CD4-positive, alpha-beta T cell treated with Interleukin-17A for 4 hours (primary cell): ENCODE data around the gene STX8.

Source experiments
- DNase-seq: peaks from one replicate; pipeline ENCODE4 v3.0.0-alpha.2; 2020; ENCODE audit warnings: mixed read lengths

Gene STX8

DNA sequence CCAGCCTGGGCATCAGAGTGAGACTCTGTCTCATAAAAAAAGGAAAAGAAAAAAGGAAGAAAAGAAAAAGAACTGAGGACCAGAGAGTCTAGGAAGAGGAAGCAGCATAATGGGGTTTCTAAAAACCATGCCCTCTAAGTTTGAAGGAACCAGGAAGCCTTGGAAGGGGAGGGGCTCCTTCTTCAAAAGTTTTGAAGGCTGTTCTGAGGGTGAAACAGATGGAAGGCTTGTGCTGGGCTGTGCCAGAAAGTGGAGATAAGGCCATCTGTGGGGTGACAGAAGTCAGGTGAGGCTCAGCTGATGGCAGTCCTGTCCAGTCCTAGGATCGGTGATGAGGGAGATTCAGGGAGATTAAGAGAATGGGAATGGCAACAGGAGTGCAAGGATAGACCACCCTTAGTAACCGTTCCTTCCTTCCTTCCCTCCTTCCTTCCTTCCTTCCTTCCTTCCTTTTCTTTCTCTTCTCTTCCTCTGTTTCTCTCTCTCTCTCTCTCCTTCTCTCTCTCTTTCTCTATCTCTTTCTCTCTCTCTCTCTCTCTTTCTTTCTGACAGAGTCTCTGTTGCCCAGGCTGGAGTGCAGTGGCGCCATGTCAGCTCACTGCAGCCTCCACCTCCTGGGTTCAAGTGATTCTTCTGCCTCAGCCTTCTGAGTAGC, 371.7 kb downstream of the STX8 start:
- DNase-seq: no peak

DNA sequence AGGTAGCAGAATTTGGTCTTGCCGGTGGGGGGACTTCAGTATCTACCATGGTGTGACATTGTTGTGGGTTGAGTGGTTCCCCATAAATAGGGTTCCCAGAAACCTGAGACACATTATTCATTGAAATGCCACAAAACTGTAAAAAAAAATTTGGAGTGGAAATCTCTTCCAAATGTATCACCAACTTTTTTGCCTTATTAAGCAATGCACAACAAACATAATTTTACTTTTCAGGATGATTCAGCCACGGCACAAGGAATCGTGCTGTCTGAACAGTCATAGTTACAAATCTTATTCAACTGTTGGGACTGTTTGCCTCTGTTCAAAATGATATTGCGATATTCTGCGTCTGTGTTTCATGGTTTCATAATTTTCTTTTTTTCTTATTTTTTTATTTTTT, 373.1 kb downstream of the STX8 start:
- DNase-seq: no peak

DNA sequence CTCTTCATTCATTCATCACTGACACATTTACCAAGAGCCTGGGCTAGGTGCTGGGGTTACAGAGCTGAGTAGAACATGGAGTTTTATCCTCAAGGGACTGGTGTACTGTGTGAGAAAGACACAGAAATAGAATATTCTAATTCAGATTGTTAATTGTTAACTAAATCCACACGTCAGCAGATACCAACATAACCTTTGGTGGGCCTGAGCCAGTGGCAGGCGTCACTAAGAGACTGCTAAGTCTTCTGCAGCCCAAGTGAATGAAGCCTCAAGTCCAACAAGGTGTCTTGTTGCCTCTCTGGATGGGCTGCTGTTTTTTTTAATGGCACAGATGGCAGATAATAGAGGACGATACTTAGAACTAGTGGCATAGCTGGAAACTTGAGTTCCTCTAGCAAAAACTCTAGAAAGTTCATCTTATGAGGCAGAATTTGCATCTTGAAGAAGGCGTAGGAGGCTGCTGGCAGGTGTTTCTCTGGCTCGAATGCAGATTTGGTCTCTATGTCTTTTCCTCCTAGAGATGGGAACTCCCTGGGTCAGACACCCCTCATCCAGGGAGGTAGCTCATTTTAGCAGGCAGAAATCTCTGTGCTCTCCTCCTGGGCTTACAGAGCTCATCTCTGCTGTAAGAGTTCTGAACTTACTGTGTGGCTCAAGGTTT, 374.8 kb downstream of the STX8 start:
- DNase-seq: no peak
